PC-3 (cell line): ENCODE results near the gene DEPP1.

Experiments used
- EZH2 ChIP-seq: fragments of 300-600 bp; sonication (generic); IDR thresholded peaks from one replicate; pipeline ENCODE4 v1.6.1; 2017; ENCODE audit warnings: antibody characterized with exemption, mild to moderate bottlenecking, low read length; ENCODE audit not compliant: unreplicated experiment
- EZH2phosphoT487 ChIP-seq: fragments of 300-600 bp; sonication (generic); IDR thresholded peaks from 2 replicates; pipeline ENCODE4 v1.6.1; 2018; ENCODE audit warnings: mild to moderate bottlenecking, antibody characterized with exemption, low read length, borderline replicate concordance
- TF ChIP-seq, protein P1 (sequence below): fragments of 300-600 bp; sonication (generic); conservative IDR thresholded peaks from 2 replicates; pipeline ENCODE4 v1.5.1; 2017; ENCODE audit warnings: antibody characterized with exemption, low read depth, mild to moderate bottlenecking, low read length

- TF ChIP-seq EZH2 (no peak), EZH2phosphoT487 (no peak)
- TF ChIP-seq, protein P1, sequence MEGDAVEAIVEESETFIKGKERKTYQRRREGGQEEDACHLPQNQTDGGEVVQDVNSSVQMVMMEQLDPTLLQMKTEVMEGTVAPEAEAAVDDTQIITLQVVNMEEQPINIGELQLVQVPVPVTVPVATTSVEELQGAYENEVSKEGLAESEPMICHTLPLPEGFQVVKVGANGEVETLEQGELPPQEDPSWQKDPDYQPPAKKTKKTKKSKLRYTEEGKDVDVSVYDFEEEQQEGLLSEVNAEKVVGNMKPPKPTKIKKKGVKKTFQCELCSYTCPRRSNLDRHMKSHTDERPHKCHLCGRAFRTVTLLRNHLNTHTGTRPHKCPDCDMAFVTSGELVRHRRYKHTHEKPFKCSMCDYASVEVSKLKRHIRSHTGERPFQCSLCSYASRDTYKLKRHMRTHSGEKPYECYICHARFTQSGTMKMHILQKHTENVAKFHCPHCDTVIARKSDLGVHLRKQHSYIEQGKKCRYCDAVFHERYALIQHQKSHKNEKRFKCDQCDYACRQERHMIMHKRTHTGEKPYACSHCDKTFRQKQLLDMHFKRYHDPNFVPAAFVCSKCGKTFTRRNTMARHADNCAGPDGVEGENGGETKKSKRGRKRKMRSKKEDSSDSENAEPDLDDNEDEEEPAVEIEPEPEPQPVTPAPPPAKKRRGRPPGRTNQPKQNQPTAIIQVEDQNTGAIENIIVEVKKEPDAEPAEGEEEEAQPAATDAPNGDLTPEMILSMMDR: no peak
Observed at GRCh38 chr10:44965651-44966097, 12.9 kb downstream of the DEPP1 start.
